HG03575 (cell line): ENCODE results near the gene SERPINF2.
"Not testable (repeated sequence)": the region's sequence is repeated elsewhere in the genome, so short reads cannot be mapped to it uniquely, and the experiment has no call there.

Experiments
- ATAC-seq: cut with Tn5 transposase; IDR thresholded peaks from one replicate; pipeline ENCODE4 v1.9.1; 2021; ENCODE audit not compliant: unreplicated experiment, insufficient number of reproducible peaks, low FRiP score; ENCODE audit errors: extremely low read depth

The SERPINF2 gene

GRCh38 chr17:1714980-1715802 is 27.5 kb upstream of the SERPINF2 start:
- ATAC-seq: no peak

- ATAC-seq: no peak
Measured at GRCh38 chr17:1715803-1716075, 26.9 kb upstream of the SERPINF2 start.

DNA sequence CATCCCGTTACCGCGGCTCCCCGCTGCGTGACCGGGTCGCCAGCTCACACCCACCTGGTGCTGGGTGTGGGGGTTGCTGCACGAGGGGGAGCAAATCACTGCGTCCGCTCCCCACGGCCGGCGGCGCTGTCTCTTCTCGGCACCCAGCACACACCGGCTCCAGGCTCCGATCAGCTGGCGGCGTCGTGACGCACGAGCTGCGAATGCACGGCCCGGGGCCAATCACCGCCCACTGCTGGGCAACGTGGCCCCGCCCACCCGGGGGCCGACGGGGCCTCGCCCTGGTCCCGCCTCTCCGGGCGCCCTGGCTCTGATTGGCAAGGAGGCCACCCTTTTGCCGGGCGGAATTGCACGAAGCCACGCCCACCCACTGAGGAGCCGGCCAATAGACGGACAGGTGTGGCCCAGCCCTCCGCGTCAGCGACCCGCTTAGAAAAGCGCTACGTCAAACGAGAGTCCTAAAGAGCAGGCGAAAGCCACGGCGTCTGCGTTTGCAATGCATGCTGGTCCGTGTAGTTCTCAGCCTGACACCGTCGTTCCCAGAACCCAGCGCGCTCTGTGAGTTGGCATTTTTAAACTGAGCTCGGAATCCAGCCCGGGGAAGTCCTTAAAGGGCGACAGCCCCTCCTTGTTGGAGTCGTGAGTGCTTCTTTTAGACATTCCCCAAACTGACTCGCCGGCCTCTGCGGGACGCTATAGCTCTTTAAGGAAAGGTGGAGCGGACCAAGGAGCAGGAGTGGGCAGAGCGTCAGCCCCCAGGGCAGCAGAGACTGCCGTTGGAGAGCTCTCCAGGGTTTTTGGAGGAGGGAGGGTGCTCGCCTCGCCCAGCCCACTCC is 26.4 kb upstream of the SERPINF2 start:
- peak; percentile 56 for ATAC-seq

GRCh38 chr17:1716912-1717695 is 25.6 kb upstream of the SERPINF2 start:
- ATAC-seq: no peak

DNA sequence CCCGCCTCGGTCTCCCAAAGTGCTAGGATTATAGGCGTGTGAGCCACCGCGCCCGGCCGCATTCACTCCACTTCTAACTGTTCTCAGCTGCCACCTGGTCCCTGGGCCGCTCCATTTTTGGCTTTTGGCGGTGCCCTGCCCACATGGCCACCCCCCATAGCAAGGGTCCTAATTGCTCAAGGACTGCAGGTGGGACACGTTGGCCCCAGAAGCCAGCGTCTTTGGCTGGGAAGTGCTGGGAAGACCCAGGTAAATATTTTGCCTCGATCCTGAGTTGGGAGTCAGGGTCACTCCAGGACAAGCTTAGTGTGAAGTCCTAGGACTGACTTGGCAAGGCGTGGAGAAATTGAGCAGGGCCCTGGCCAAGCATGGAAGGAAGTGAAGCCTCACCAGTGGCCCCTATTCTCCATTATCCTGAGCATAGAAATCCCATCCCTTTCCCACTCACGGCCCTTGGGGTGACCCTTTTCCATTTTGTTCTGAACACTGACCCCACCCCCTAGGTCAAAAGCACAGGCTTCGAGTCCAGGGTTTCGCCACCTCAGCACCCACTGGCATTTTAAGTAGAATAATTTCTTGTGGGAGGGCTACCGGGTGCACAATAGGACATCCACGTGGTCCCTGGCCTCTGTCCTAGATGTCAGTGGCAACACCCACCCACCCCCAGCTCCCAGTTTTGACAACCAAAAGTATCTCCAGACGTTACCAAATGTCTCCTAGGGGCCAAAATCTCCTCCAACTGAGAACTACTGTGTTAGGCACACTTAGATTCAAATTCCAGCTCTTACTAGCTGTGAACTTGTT is 24.1 kb upstream of the SERPINF2 start:
- no peak for ATAC-seq

DNA sequence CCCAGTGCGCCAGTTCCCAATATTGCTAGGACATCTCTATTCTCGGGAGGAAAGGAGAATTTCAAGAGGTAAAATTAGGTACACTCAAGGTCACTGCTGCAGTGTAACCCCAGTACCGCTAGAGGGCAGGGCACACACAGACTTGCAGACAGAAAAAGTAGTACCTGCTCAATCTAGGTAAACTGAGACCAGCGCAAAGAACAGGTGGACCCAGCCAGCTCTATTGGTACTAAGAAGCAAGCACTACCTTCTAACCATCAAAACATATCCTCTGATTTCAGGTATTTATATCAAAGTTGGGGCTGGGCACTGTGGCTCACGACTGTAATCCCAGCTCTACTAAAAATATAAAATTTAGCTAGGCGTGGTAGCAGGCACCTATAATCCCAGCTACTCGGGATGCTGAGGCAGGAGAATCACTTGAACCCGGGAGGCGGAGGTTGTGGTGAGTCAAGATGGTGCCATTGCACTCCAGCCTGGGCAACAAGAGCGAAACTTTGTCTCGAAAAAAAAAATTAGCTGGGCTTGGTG is 21.8 kb upstream of the SERPINF2 start:
- no peak for ATAC-seq

DNA sequence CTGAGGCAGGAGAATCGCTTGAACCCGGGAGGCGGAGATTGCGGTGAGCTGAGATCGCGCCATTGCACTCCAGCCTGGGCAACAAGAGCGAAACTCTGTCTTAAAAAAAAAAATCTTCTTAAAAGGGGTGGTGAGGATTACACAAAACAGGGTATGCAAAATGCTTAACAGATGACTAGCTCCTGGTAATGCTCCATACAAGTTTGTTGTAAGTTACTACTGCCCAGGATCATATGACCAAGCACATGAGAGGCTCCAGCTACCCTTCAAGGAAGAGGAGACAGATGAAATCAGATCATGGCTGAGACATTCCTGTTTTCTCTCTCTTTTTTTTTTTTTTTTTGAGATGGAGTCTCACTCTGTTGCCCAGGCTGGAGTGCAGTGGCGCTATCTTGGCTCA is 20.6 kb upstream of the SERPINF2 start:
- not testable (repeated sequence) for ATAC-seq

GRCh38 chr17:1724351-1724868 is 18.3 kb upstream of the SERPINF2 start, which contains the start of gene WDR81:
Gene WDR81, plus strand, starts transcription at chr17:1724704. Its CDS starts 256 bp downstream, at chr17:1724960.
- ATAC-seq: no peak

GRCh38 chr17:1724869-1725641 is 17.6 kb upstream of the SERPINF2 start:
- no peak for ATAC-seq

DNA sequence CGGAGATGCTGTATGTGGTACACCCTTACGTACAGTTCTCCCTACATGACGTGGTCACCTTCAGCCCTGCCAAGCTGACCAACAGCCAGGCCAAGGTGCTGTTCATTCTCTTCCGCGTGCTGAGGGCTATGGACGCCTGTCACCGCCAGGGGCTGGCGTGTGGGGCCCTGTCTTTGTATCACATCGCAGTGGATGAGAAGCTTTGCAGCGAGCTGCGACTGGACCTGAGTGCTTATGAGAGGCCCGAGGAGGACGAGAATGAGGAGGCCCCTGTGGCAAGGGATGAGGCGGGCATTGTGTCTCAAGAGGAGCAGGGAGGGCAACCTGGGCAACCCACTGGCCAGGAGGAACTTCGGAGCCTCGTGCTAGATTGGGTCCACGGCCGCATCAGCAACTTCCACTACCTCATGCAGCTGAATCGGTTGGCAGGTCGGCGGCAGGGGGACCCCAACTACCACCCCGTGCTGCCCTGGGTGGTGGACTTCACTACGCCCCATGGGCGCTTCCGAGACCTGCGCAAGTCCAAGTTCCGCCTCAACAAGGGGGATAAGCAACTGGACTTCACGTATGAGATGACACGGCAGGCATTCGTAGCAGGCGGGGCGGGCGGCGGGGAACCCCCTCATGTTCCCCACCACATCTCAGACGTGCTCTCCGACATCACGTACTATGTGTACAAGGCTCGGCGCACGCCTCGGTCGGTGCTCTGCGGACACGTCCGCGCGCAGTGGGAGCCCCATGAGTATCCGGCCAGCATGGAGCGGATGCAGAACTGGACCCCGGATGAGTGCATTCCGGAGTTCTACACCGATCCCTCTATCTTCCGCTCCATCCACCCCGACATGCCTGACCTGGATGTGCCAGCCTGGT is 16.8 kb upstream of the SERPINF2 start:
- ATAC-seq: no peak

DNA sequence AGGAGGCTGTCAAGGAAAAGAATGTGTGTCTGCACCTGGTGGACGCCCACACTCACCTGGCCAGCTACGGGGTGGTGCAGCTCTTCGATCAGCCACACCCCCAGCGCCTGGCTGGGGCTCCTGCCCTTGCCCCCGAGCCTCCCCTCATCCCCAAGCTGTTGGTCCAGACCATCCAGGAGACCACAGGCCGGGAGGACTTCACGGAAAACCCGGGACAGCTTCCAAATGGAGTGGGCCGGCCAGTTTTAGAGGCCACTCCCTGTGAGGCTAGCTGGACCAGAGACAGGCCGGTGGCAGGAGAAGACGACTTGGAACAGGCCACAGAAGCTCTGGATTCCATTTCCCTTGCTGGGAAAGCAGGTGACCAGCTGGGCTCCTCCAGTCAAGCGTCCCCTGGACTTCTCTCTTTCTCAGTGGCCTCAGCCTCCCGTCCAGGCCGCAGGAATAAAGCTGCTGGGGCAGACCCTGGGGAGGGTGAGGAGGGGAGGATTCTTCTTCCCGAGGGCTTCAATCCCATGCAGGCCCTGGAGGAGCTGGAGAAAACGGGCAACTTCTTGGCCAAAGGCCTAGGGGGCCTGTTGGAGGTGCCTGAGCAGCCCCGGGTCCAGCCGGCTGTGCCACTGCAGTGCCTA is 15.9 kb upstream of the SERPINF2 start:
- no peak for ATAC-seq

DNA sequence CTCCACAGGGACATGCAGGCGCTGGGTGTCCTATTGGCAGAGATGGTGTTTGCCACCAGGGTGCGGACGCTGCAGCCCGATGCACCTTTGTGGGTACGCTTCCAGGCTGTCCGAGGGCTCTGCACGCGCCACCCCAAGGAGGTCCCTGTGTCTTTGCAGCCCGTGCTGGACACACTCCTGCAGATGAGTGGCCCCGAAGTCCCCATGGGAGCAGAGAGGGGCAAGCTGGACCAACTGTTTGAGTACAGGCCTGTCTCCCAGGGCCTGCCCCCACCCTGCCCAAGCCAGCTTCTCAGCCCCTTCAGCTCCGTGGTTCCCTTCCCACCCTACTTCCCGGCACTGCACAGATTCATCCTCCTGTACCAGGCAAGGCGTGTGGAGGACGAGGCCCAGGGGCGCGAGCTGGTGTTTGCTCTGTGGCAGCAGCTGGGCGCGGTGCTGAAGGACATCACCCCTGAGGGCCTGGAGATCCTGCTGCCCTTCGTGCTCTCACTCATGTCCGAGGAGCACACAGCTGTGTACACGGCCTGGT is 15.3 kb upstream of the SERPINF2 start:
- ATAC-seq: no peak

DNA sequence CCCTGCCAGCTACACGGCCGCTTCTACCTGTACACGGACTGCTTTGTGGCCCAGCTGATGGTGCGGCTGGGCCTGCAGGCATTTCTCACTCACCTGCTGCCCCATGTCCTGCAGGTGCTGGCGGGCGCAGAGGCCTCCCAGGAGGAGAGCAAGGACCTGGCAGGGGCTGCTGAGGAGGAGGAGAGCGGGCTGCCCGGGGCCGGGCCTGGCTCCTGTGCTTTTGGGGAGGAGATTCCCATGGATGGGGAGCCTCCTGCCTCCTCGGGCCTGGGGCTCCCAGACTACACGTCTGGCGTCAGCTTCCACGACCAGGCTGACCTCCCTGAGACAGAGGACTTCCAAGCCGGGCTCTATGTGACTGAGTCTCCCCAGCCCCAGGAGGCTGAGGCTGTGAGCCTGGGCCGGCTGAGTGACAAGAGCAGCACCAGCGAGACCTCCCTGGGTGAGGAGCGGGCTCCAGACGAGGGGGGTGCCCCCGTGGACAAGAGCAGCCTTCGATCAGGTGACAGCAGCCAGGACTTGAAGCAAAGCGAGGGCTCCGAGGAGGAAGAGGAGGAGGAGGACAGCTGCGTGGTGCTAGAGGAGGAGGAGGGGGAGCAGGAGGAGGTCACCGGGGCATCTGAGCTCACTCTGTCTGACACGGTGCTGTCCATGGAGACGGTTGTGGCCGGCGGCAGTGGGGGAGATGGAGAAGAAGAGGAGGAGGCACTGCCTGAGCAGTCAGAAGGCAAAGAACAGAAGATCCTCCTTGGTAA is 14.6 kb upstream of the SERPINF2 start:
- ATAC-seq: no peak

- no peak for ATAC-seq
Measured at GRCh38 chr17:1729966-1730325, 12.7 kb upstream of the SERPINF2 start.

DNA sequence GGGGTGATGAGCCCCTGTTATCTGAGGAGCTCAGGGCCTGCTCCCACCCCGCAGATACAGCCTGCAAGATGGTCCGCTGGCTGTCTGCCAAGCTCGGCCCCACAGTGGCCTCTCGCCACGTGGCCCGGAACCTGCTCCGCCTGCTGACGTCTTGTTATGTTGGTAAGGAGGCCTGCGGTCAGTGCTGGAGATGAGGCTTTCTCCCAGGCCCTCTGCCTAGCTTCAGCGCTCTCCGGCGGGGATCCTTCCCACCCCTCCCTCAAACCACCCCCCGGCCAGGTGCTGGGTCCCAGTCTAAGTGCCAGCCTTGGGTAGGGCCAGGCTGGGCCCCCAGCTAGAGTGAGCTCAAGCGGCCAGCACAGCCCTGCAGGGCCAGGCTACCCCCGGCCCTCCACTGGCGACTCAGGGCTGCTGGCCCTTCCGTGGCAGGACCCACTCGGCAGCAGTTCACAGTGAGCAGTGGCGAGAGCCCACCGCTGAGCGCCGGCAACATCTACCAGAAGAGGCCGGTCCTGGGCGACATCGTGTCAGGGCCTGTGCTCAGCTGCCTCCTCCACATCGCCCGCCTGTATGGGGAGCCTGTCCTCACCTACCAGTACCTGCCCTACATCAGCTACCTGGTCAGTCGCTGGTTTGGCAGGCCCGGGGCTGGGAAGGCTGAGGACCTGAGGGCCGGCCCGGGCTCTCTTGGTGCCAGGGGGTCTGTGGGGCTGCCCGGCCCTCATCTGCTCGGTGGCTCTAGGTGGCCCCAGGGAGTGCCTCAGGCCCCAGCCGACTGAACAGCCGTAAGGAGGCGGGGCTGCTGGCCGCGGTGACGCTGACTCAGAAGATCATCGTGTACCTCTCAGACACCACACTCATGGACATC is 12.1 kb upstream of the SERPINF2 start:
- no peak for ATAC-seq
